Esophagus squamous epithelium (tissue), 4 donors: ENCODE data around the gene ULK4.

Source experiments
- POLR2A ChIP-seq, 4 donors: fragments of 450-650 bp; IDR thresholded peaks; one replicate each; pipeline ENCODE4 v1.6.1; 2017; ENCODE audit warnings: antibody characterized with exemption in 4 of 4, mild to moderate bottlenecking in 4 of 4, moderate library complexity in 3 of 4
- TF ChIP-seq, protein P1 (sequence below), 6 experiments: fragments of 450-650 bp in 4 of 6; fragments of 200-600 bp in 2 of 6; sonication (generic) in 2 of 6; IDR thresholded peaks; one replicate each; pipeline ENCODE4 v1.5.1; 2016 to 2019; ENCODE audit warnings: antibody characterized with exemption in 6 of 6, mild to moderate bottlenecking in 4 of 6, moderate library complexity in 4 of 6

DNA sequence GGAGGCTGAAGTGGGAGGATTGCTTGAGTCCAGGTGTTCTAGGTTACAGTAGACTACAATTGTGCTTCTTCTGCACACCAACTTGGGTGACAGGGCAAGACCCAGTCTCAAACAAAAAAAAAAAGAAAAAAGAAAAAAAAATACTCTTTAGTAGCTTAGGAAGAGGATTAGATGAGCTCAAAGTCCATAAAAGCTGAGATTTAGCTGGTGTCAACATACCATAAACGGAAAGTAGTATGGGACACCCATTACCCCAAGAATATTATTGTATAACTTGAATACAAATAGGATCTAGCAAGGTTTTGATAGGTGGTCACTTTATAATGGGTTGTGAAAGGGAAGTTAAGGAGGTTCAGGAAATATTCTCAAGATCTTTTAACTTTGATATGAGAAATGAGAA, 38.0 kb upstream of the ULK4 start:
- TF ChIP-seq, protein P1, sequence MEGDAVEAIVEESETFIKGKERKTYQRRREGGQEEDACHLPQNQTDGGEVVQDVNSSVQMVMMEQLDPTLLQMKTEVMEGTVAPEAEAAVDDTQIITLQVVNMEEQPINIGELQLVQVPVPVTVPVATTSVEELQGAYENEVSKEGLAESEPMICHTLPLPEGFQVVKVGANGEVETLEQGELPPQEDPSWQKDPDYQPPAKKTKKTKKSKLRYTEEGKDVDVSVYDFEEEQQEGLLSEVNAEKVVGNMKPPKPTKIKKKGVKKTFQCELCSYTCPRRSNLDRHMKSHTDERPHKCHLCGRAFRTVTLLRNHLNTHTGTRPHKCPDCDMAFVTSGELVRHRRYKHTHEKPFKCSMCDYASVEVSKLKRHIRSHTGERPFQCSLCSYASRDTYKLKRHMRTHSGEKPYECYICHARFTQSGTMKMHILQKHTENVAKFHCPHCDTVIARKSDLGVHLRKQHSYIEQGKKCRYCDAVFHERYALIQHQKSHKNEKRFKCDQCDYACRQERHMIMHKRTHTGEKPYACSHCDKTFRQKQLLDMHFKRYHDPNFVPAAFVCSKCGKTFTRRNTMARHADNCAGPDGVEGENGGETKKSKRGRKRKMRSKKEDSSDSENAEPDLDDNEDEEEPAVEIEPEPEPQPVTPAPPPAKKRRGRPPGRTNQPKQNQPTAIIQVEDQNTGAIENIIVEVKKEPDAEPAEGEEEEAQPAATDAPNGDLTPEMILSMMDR (IDR thresholded peaks at IDR 0.05): no peak
- TF ChIP-seq POLR2A (IDR thresholded peaks at IDR 0.05): no peak
